Activated CD8-positive, alpha-beta T cell treated with anti-CD3 and anti-CD28 coated beads for 36 hours (primary cell): Measurements from ENCODE around the gene SSBP4. TPM values are rescaled to one million over a fixed set of nuclear protein-coding genes. Genes with fewer than 3 reads are reported as not detected.
"Not testable (repeated sequence)": the region's sequence is repeated elsewhere in the genome, so short reads cannot be mapped to it uniquely, and the experiment has no call there.

Experiments
- ATAC-seq: fragments of 200-7000 bp; cut with Tn5 transposase; one replicate; pipeline ENCODE4 v1.10.0; 2021; ENCODE audit warnings: mild to moderate bottlenecking, moderate library complexity
- CTCF ChIA-PET: fragments of 350-600 bp; sonication (Branson Sonifier 250); formaldehyde crosslinking; loops from one replicate; lab custom pipeline; 2021; ENCODE audit warnings: antibody characterized with exemption; lab: Charles Lee
- POLR2A ChIA-PET: fragments of 350-600 bp; sonication (Branson Sonifier 250); formaldehyde crosslinking; loops from one replicate; lab custom pipeline; 2021; ENCODE audit warnings: antibody characterized with exemption; lab: Charles Lee
- DNase-seq: peaks from one replicate; pipeline ENCODE4 v3.0.0-alpha.2; 2020
- H3K27ac Mint-ChIP-seq: one replicate; pipeline ENCODE4 v1.8.0; 2021; ENCODE audit warnings: mild to moderate bottlenecking, mixed read lengths
- H3K27me3 Mint-ChIP-seq: one replicate; pipeline ENCODE4 v1.8.0; 2021; ENCODE audit warnings: mixed read lengths
- H3K36me3 Mint-ChIP-seq: one replicate; pipeline ENCODE4 v1.8.0; 2021; ENCODE audit warnings: low read depth, mixed read lengths
- H3K4me1 Mint-ChIP-seq: one replicate; pipeline ENCODE4 v1.8.0; 2021; ENCODE audit warnings: low read depth, mixed read lengths
- H3K4me3 Mint-ChIP-seq: one replicate; pipeline ENCODE4 v1.8.0; 2021; ENCODE audit warnings: mild to moderate bottlenecking, moderate library complexity, mixed read lengths
- H3K9me3 Mint-ChIP-seq: one replicate; pipeline ENCODE4 v1.8.0; 2021; ENCODE audit warnings: mixed read lengths
- CTCF ChIP-seq: fragments of 200-600 bp; IDR thresholded peaks from one replicate; pipeline ENCODE4 v1.8.0; 2022; ENCODE audit warnings: antibody characterized with exemption, mild to moderate bottlenecking
- intact Hi-C: fragments of 100-400 bp; cut with micrococcal nuclease; formaldehyde crosslinking; loops from one replicate; pipeline ENCODE4 v1.10.0; 2022
- total RNA-seq, 2 experiments: library from RNA; stranded (reverse); gene quantifications; one replicate each; pipeline ENCODE4 v1.2.3, GENCODE V29; 2021

Gene SSBP4
- total RNA-seq, 2 experiments from 2014 or later, result 98.2 to 102 TPM

GRCh38 chr19:18399008-18399407, 20.2 kb upstream of the SSBP4 start:
- no peak overlapping the region for H3K4me3 Mint-ChIP-seq
- intact Hi-C loops, result no loop called here
- ATAC-seq, result no peak

DNA sequence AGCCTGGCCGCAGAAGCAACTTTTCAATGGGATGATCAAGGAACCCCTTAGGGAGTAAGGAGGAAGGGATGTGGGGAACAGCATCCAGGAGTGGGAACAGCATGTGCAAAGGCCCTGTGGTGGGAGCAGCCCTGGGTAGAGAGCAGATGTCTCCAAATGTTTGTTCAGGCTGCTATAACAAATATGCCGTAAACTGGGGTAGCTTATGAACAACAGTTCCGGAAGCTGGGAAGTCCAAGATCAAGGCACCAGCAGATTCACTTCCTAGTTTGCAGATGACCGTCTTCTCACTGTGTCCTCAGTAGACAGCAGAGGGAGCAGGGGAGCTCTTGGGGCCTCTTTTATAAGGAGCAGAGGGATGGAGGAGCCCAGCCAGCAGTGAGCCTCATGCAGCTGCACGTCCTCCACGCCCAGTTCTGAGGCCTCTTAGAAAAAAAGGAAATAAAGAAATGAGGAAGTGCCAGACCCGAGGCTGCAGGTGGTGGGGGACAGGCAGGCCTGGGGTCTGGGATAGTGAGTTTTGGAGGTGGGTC, 17.6 kb upstream of the SSBP4 start:
- no peak for TF ChIP-seq CTCF
- peaks cover 8% of the 10 kb centered on the region for H3K27me3 Mint-ChIP-seq
- H3K4me1 Mint-ChIP-seq, result no peaks in the 10 kb centered on the region
- no peaks in the 10 kb centered on the region for H3K36me3 Mint-ChIP-seq
- intact Hi-C loops, result no loop called here
- ATAC-seq (peak; percentile 42), DNase-seq (peak; percentile 21)
- H3K4me3 Mint-ChIP-seq, result no peak overlapping the region
- POLR2A ChIA-PET, result no interaction called here
- no peak overlapping the region for H3K27ac Mint-ChIP-seq
- CTCF ChIA-PET, result interaction anchor here (0.9 to 2.2 kb wide), 5 partner anchors 9 to 42 kb away, joined by 3 to 10 read pairs (median 4); no protein-coding TSS in a partner anchor
- H3K9me3 Mint-ChIP-seq, result no peaks in the 10 kb centered on the region

More at GRCh38 chr19:18399008-18399407, 20.2 kb upstream of the SSBP4 start:
- TF ChIP-seq CTCF, result no peak
- Mint-ChIP-seq H3K4me1 (no peaks in the 10 kb centered on the region), H3K36me3 (no peaks in the 10 kb centered on the region), H3K27me3 (peaks cover 11% of the 10 kb centered on the region), H3K27ac (no peak overlapping the region), H3K9me3 (no peaks in the 10 kb centered on the region)
- no peak for DNase-seq
- POLR2A ChIA-PET, result interaction anchor here (1.0 to 1.6 kb wide), 2 partner anchors 10 to 19 kb away, joined by 3 read pairs; no protein-coding TSS in a partner anchor
- CTCF ChIA-PET, result interaction anchor here (1.4 to 2.8 kb wide), 2 partner anchors 10 to 23 kb away, joined by 3 to 17 read pairs; no protein-coding TSS in a partner anchor

GRCh38 chr19:18402455-18403248, 16.5 kb upstream of the SSBP4 start:
- CTCF ChIA-PET, result interaction anchor here (1.2 to 2.2 kb wide), 3 partner anchors 8 to 43 kb away, joined by 3 to 10 read pairs (median 3); no protein-coding TSS in a partner anchor
- H3K9me3 Mint-ChIP-seq, H3K27ac Mint-ChIP-seq, H3K4me3 Mint-ChIP-seq, H3K27me3 Mint-ChIP-seq, DNase-seq, intact Hi-C loops, H3K36me3 Mint-ChIP-seq, ATAC-seq, H3K4me1 Mint-ChIP-seq, POLR2A ChIA-PET: not testable (repeated sequence)

DNA sequence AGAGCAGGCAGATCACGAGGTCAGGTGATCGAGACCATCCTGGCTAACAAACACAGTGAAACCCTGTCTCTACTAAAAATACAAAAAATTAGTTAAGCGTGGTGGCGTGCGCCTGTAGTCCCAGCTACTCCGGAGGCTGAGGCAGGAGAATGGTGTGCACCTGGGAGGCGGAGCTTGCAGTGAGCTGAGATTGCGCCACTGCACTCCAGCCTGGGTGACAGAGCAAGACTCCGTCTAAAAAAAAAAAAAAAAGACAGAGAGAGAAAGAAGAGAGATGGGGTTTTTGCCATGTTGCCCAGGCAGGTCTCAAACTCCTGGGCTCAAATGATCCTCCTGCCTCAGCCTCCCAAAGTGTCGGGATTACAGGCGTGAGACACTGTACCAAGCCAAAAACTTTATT, 13.4 kb upstream of the SSBP4 start:
- ChIA-PET CTCF (interaction anchor here (0.7 to 2.6 kb wide), 2 partner anchors 13 to 17 kb away, joined by 3 to 12 read pairs; partner anchors contain the start of gene SSBP4), POLR2A (interaction anchor here (0.6 kb wide), 1 partner anchor 13 kb away, joined by 5 read pairs; no protein-coding TSS in a partner anchor)
- H3K27ac Mint-ChIP-seq, DNase-seq, H3K4me3 Mint-ChIP-seq, intact Hi-C loops, H3K27me3 Mint-ChIP-seq, ATAC-seq, H3K4me1 Mint-ChIP-seq, H3K9me3 Mint-ChIP-seq, H3K36me3 Mint-ChIP-seq: not testable (repeated sequence)

- ChIA-PET POLR2A (no interaction called here), CTCF (interaction anchor here (0.8 to 1.5 kb wide), 2 partner anchors 19 to 127 kb away, joined by 3 read pairs; no protein-coding TSS in a partner anchor)
- DNase-seq (no peak), ATAC-seq (no peak)
- no peaks in the 10 kb centered on the region for H3K36me3 Mint-ChIP-seq
- peaks cover 3% of the 10 kb centered on the region for H3K27me3 Mint-ChIP-seq
- peaks cover 5% of the 10 kb centered on the region for H3K4me1 Mint-ChIP-seq
- intact Hi-C loops, result no loop called here
- H3K9me3 Mint-ChIP-seq, result no peaks in the 10 kb centered on the region
- no peak overlapping the region for H3K27ac Mint-ChIP-seq
- no peak overlapping the region for H3K4me3 Mint-ChIP-seq
- no peak for TF ChIP-seq CTCF
These were observed 12.4 kb upstream of the SSBP4 start for GRCh38 chr19:18406749-18407148.
